GM18873 (cell line): Measurements from ENCODE around the gene NRGN.
A peak's percentile ranks its signal among the peaks of the same experiment; 100 is the strongest.
"Not testable (repeated sequence)": the region's sequence is repeated elsewhere in the genome, so short reads cannot be mapped to it uniquely, and the experiment has no call there.

Source experiments
- ATAC-seq: cut with Tn5 transposase; IDR thresholded peaks from one replicate; pipeline ENCODE4 v1.9.1; 2021; ENCODE audit warnings: mild to moderate bottlenecking, moderate library complexity, moderate number of reproducible peaks; ENCODE audit not compliant: unreplicated experiment, low FRiP score

Gene NRGN

GRCh38 chr11:124756033-124756752 lies 16.5 kb downstream of the NRGN start:
- ATAC-seq: no peak

GRCh38 chr11:124756753-124757227 lies 17.0 kb downstream of the NRGN start:
- no peak for ATAC-seq

GRCh38 chr11:124757320-124757719 lies 17.6 kb downstream of the NRGN start:
- no peak for ATAC-seq

- ATAC-seq: peak; percentile 48
These were observed 18.9 kb downstream of the NRGN start for GRCh38 chr11:124758355-124759265.

GRCh38 chr11:124759266-124760204 lies 19.8 kb downstream of the NRGN start:
- no peak for ATAC-seq

GRCh38 chr11:124760205-124760652 lies 20.5 kb downstream of the NRGN start:
- ATAC-seq: no peak

GRCh38 chr11:124760806-124761205 lies 21.1 kb downstream of the NRGN start:
- no peak for ATAC-seq

- no peak for ATAC-seq
These were observed 21.8 kb downstream of the NRGN start for GRCh38 chr11:124761301-124762104.

GRCh38 chr11:124762105-124762623 lies 22.4 kb downstream of the NRGN start, which contains the start of gene ESAM:
Gene ESAM (minus strand): TSS chr11:124762290. CDS start chr11:124762154, 136 bp downstream.
- ATAC-seq: no peak

- no peak for ATAC-seq
These were observed 22.9 kb downstream of the NRGN start for GRCh38 chr11:124762624-124763155.

GRCh38 chr11:124763156-124763947 lies 23.6 kb downstream of the NRGN start:
- ATAC-seq: no peak

GRCh38 chr11:124766156-124766555 lies 26.4 kb downstream of the NRGN start:
- ATAC-seq: no peak

- no peak for ATAC-seq
These were observed 29.2 kb downstream of the NRGN start for GRCh38 chr11:124768914-124769313.

- ATAC-seq: no peak
These were observed 30.3 kb downstream of the NRGN start for GRCh38 chr11:124769806-124770774.

GRCh38 chr11:124770959-124771358 lies 31.2 kb downstream of the NRGN start:
- ATAC-seq: not testable (repeated sequence)

GRCh38 chr11:124776865-124777645 lies 37.3 kb downstream of the NRGN start:
- no peak for ATAC-seq
